Measurements from ENCODE around the gene TEKT4. TPM values are rescaled to one million over a fixed set of nuclear protein-coding genes. Genes with fewer than 3 reads are reported as not detected.
A peak's percentile ranks its signal among the peaks of the same experiment; 100 is the strongest.

The TEKT4 gene
- polyA plus RNA-seq, 2 of the 4 experiments (the other 2 are of a cell fraction): not detected

DNA sequence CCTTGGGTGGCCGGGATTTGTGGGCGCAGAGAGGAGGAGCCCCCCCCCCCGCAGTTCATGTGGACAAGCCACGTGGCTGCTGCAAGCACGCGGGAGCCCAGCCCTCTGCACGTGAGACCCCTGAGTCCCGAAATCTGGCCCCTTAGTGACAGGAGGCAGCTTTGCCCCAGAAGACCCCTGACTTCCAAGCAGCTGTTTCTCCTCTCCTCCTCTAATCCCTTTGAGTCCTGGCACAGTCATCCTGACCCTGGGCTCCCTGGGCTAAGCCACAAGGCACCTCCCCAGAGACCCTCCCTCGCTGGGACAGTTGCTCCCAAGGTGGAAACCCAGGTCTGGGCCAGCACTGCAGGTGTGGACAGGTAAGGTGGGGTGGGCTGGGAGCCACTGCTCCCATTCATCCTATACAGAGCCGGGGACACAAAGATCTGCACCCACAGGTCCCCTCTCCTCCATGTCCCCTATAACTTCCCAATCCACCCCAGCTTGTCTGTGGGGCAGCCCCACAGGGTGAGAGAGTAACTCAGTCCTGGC lies 923 bp downstream of the TEKT4 start:
- WGBS (ENCODE audit: missing lambda C conversion rate): 55% methylated on average over 5 of the region's 10 CpGs
- Histone ChIP-seq H3K4me2 (peak overlapping the region; percentile 82; the same call in 2 of the 3 replicates), H3K4me1 (no peaks in the 10 kb centered on the region; the same call in 2 of the 3 replicates), H3K9me3 (no peaks in the 10 kb centered on the region), H3K27ac (no peak overlapping the region), H3K4me3 (no peak overlapping the region; the same call in 2 of the 3 replicates)
- TF ChIP-seq HDAC2 (IDR thresholded peaks at IDR 0.05) (no peak), FOSL2 (IDR thresholded peaks at IDR 0.05) (no peak), FOSL2 (CRISPR knock-in tag; IDR thresholded peaks at IDR 0.05) (no peak), MYC (IDR thresholded peaks at IDR 0.05; ENCODE audit: borderline replicate concordance, low read length) (no peak)
- POLR2A ChIA-PET: no interaction called here
- ATAC-seq (no peak), FAIRE-seq (no peak), DNase-seq (ENCODE audit: low read depth in 1 of 2, low spot score in 1 of 2) (no peak)
- CTCF ChIA-PET: interaction anchor here (1.0 to 3.7 kb wide), 3 partner anchors 9 to 84 kb away, joined by 3 to 29 read pairs (median 5); no protein-coding TSS in a partner anchor

DNA sequence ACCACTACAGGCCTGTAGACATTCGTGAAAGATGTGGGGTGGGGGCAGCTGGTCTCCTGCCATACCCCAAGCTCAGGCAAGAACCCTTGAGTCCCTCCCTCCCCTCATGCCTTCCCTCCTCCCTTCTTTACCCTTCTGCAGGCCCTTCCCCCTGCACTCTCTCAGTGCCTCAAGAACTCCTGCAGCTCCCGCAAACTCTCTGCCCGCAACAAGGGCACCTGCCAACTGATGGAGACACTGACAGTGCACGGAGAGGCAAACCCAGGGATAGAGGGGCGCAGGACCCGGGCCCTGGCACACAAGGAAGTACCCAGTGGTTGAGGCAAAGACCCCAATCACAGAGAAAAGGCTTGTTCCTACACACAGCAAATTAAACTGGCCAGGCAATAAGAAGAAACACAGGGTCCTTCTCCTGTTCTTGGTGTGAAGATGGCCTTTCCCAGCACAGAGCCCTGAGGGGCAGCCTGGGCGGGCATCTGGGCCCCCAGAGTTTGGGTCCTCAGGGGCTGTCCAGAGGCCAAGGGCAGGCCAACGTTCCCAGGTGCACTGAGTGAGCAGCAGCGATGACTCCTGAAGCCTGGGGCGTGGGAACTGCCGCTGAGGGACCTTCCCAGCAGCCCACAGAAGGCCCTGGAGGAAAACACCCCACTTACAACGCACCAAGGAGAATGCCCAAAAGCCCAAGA lies 1.6 kb downstream of the TEKT4 start:
- ATAC-seq (no peak), DNase-seq (ENCODE audit: low read depth in 1 of 2, low spot score in 1 of 2) (no peak), FAIRE-seq (no peak)
- Histone ChIP-seq H3K27ac (no peak overlapping the region), H3K4me2 (no peak overlapping the region), H3K4me1 (no peaks in the 10 kb centered on the region; the same call in 2 of the 3 replicates), H3K9me3 (no peaks in the 10 kb centered on the region), H3K4me3 (no peak overlapping the region)
- TF ChIP-seq MAZ (IDR thresholded peaks at IDR 0.05; ENCODE audit: borderline replicate concordance, low read depth, low read length) (no peak), RFX5 (IDR thresholded peaks at IDR 0.05) (no peak), ZSCAN20 (CRISPR knock-in tag; IDR thresholded peaks at IDR 0.05) (no peak), TFCP2L1 (CRISPR knock-in tag; IDR thresholded peaks at IDR 0.05) (no peak), HDAC2 (IDR thresholded peaks at IDR 0.05) (no peak), EHMT2 (IDR thresholded peaks at IDR 0.05; ENCODE audit: low read depth) (no peak), EHF (CRISPR knock-in tag; IDR thresholded peaks at IDR 0.05) (no peak), ELK1 (IDR thresholded peaks at IDR 0.05; ENCODE audit: low read depth, low read length) (no peak), BCL3 (IDR thresholded peaks at IDR 0.05) (no peak), HOXB13 (CRISPR knock-in tag; IDR thresholded peaks at IDR 0.05; ENCODE audit: low read depth) (no peak), TP53 (CRISPR knock-in tag; IDR thresholded peaks at IDR 0.05) (no peak), KDM1A (IDR thresholded peaks at IDR 0.05; ENCODE audit: low read depth) (no peak), RARB (CRISPR knock-in tag; IDR thresholded peaks at IDR 0.05) (no peak), HMGXB4 (CRISPR knock-in tag; IDR thresholded peaks at IDR 0.05; ENCODE audit: borderline replicate concordance) (no peak), RCOR1 (IDR thresholded peaks at IDR 0.05; ENCODE audit: low read depth, low read length) (no peak), NFE2L2 (conservative IDR thresholded peaks at IDR 0.05; ENCODE audit: low read length) (no peak), HOXA7 (CRISPR knock-in tag; IDR thresholded peaks at IDR 0.05) (no peak), GATA3 (IDR thresholded peaks at IDR 0.05; ENCODE audit: borderline replicate concordance) (no peak), ZFP36 (IDR thresholded peaks at IDR 0.05; ENCODE audit: borderline replicate concordance, partially characterized antibody) (no peak)
- CTCF ChIA-PET: interaction anchor here (0.6 to 3.7 kb wide), 5 partner anchors 8 to 204 kb away, joined by 3 to 29 read pairs (median 3); no protein-coding TSS in a partner anchor
- POLR2A ChIA-PET: no interaction called here
- 63% methylated on average over 12 of the region's 12 CpGs for WGBS (ENCODE audit: missing lambda C conversion rate)
